Activated T-helper 1 cell treated with Interleukin-2 at 50 U/mL for 16 hours (primary cell): ENCODE data around the gene CDH26.

Source experiments
- DNase-seq: peaks from one replicate; pipeline ENCODE4 v3.0.0-alpha.2; 2020; ENCODE audit warnings: low read depth

CDH26 gene

GRCh38 chr20:60046860-60047259, 88.6 kb downstream of the CDH26 start:
- DNase-seq, result no peak

GRCh38 chr20:60048634-60049521, 90.7 kb downstream of the CDH26 start:
- no peak for DNase-seq

GRCh38 chr20:60049601-60050000, 91.4 kb downstream of the CDH26 start:
- DNase-seq, result no peak

- DNase-seq, result no peak
Measured at GRCh38 chr20:60050193-60050947, 92.1 kb downstream of the CDH26 start.

- DNase-seq, result no peak
Measured at GRCh38 chr20:60051911-60052310, 93.7 kb downstream of the CDH26 start.

- no peak for DNase-seq
Measured at GRCh38 chr20:60052322-60052721, 94.1 kb downstream of the CDH26 start.

GRCh38 chr20:60053125-60053817, 95.0 kb downstream of the CDH26 start:
- no peak for DNase-seq

- DNase-seq, result no peak
Measured at GRCh38 chr20:60053818-60054190, 95.6 kb downstream of the CDH26 start.

GRCh38 chr20:60054716-60055634, 96.8 kb downstream of the CDH26 start:
- DNase-seq, result no peak

- peak; percentile 19 for DNase-seq
Measured at GRCh38 chr20:60055740-60056139, 97.5 kb downstream of the CDH26 start.

GRCh38 chr20:60056407-60057122, 98.3 kb downstream of the CDH26 start:
- DNase-seq, result no peak

- DNase-seq, result peak; percentile 27
Measured at GRCh38 chr20:60057123-60057865, 99.1 kb downstream of the CDH26 start.

GRCh38 chr20:60057866-60058807, 99.9 kb downstream of the CDH26 start:
- no peak for DNase-seq

GRCh38 chr20:60058879-60059278, 100.7 kb downstream of the CDH26 start:
- no peak for DNase-seq

- no peak for DNase-seq
Measured at GRCh38 chr20:60060006-60060557, 101.9 kb downstream of the CDH26 start.

GRCh38 chr20:60060593-60060992, 102.4 kb downstream of the CDH26 start:
- no peak for DNase-seq

- DNase-seq, result no peak
Measured at GRCh38 chr20:60062431-60063047, 104.3 kb downstream of the CDH26 start.

GRCh38 chr20:60063048-60063451, 104.8 kb downstream of the CDH26 start:
- DNase-seq, result no peak
